ENCODE measurements around the gene ACBD6.
"Not testable (repeated sequence)": the region's sequence is repeated elsewhere in the genome, so short reads cannot be mapped to it uniquely, and the experiment has no call there.

Gene ACBD6

GRCh38 chr1:180503280-180503862 is 994 bp upstream of the ACBD6 start:
- DNase-seq: peak; percentile 58
- in situ Hi-C loops (cut with HindIII; ENCODE audit: low pct_ligation_motif_present, low pct_unique_long_range_greater_than_20kb, low sequenced_read_pairs): no loop called here

- DNase-seq: no peak
- in situ Hi-C loops (cut with HindIII; ENCODE audit: low pct_ligation_motif_present, low pct_unique_long_range_greater_than_20kb, low sequenced_read_pairs): no loop called here
Measured at GRCh38 chr1:180501865-180502360, 464 bp downstream of the ACBD6 start.

- DNase-seq: no peak
- in situ Hi-C loops (cut with HindIII; ENCODE audit: low pct_ligation_motif_present, low pct_unique_long_range_greater_than_20kb, low sequenced_read_pairs): no loop called here
Measured at GRCh38 chr1:180500689-180501088, 1.7 kb downstream of the ACBD6 start.

- in situ Hi-C loops (cut with HindIII; ENCODE audit: low pct_ligation_motif_present, low pct_unique_long_range_greater_than_20kb, low sequenced_read_pairs): no loop called here
Measured at GRCh38 chr1:180498594-180498993, 3.8 kb downstream of the ACBD6 start.

GRCh38 chr1:180497826-180498225 is 4.6 kb downstream of the ACBD6 start:
- no peak for DNase-seq
- in situ Hi-C loops (cut with HindIII; ENCODE audit: low pct_ligation_motif_present, low pct_unique_long_range_greater_than_20kb, low sequenced_read_pairs): no loop called here

More at GRCh38 chr1:180498594-180498993, 3.8 kb downstream of the ACBD6 start:
- DNase-seq: no peak

- no peak for DNase-seq
- in situ Hi-C loops (cut with HindIII; ENCODE audit: low pct_ligation_motif_present, low pct_unique_long_range_greater_than_20kb, low sequenced_read_pairs): no loop called here
Measured at GRCh38 chr1:180494370-180494769, 8.0 kb downstream of the ACBD6 start.

- DNase-seq: no peak
- in situ Hi-C loops (cut with HindIII; ENCODE audit: low pct_ligation_motif_present, low pct_unique_long_range_greater_than_20kb, low sequenced_read_pairs): no loop called here
Measured at GRCh38 chr1:180489976-180490375, 12.4 kb downstream of the ACBD6 start.

GRCh38 chr1:180489313-180489712 is 13.1 kb downstream of the ACBD6 start:
- in situ Hi-C loops (cut with HindIII; ENCODE audit: low pct_ligation_motif_present, low pct_unique_long_range_greater_than_20kb, low sequenced_read_pairs): no loop called here
- DNase-seq: no peak

- in situ Hi-C loops (cut with HindIII; ENCODE audit: low pct_ligation_motif_present, low pct_unique_long_range_greater_than_20kb, low sequenced_read_pairs): no loop called here
- no peak for DNase-seq
Measured at GRCh38 chr1:180488661-180489060, 13.7 kb downstream of the ACBD6 start.

- DNase-seq: no peak
- in situ Hi-C loops (cut with HindIII; ENCODE audit: low pct_ligation_motif_present, low pct_unique_long_range_greater_than_20kb, low sequenced_read_pairs): no loop called here
Measured at GRCh38 chr1:180486092-180486491, 16.3 kb downstream of the ACBD6 start.

GRCh38 chr1:180484490-180484889 is 17.9 kb downstream of the ACBD6 start:
- DNase-seq: no peak
- in situ Hi-C loops (cut with HindIII; ENCODE audit: low pct_ligation_motif_present, low pct_unique_long_range_greater_than_20kb, low sequenced_read_pairs): no loop called here

GRCh38 chr1:180482425-180483275 is 19.7 kb downstream of the ACBD6 start:
- DNase-seq: peak; percentile 70
- in situ Hi-C loops (cut with HindIII; ENCODE audit: low pct_ligation_motif_present, low pct_unique_long_range_greater_than_20kb, low sequenced_read_pairs): no loop called here

- no peak for DNase-seq
- in situ Hi-C loops (cut with HindIII; ENCODE audit: low pct_ligation_motif_present, low pct_unique_long_range_greater_than_20kb, low sequenced_read_pairs): no loop called here
Measured at GRCh38 chr1:180470031-180470430, 32.3 kb downstream of the ACBD6 start.

GRCh38 chr1:180468311-180468710 is 34.1 kb downstream of the ACBD6 start:
- DNase-seq: no peak
- in situ Hi-C loops (cut with HindIII; ENCODE audit: low pct_ligation_motif_present, low pct_unique_long_range_greater_than_20kb, low sequenced_read_pairs): no loop called here

GRCh38 chr1:180462102-180462501 is 40.3 kb downstream of the ACBD6 start:
- DNase-seq: no peak
- in situ Hi-C loops (cut with HindIII; ENCODE audit: low pct_ligation_motif_present, low pct_unique_long_range_greater_than_20kb, low sequenced_read_pairs): no loop called here

- DNase-seq; in situ Hi-C loops (cut with HindIII; ENCODE audit: low pct_ligation_motif_present, low pct_unique_long_range_greater_than_20kb, low sequenced_read_pairs): not testable (repeated sequence)
Measured at GRCh38 chr1:180461682-180462081, 40.7 kb downstream of the ACBD6 start.

- in situ Hi-C loops (cut with HindIII; ENCODE audit: low pct_ligation_motif_present, low pct_unique_long_range_greater_than_20kb, low sequenced_read_pairs): no loop called here
- DNase-seq: no peak
Measured at GRCh38 chr1:180458807-180459206, 43.6 kb downstream of the ACBD6 start.

- DNase-seq: no peak
- in situ Hi-C loops (cut with HindIII; ENCODE audit: low pct_ligation_motif_present, low pct_unique_long_range_greater_than_20kb, low sequenced_read_pairs): no loop called here
Measured at GRCh38 chr1:180456191-180456590, 46.2 kb downstream of the ACBD6 start.

GRCh38 chr1:180451504-180451903 is 50.9 kb downstream of the ACBD6 start:
- in situ Hi-C loops (cut with HindIII; ENCODE audit: low pct_ligation_motif_present, low pct_unique_long_range_greater_than_20kb, low sequenced_read_pairs): no loop called here
- no peak for DNase-seq

GRCh38 chr1:180444522-180444921 is 57.9 kb downstream of the ACBD6 start:
- in situ Hi-C loops (cut with HindIII; ENCODE audit: low pct_ligation_motif_present, low pct_unique_long_range_greater_than_20kb, low sequenced_read_pairs): no loop called here
- no peak for DNase-seq
